ENCODE data around the gene CEMP1. TPM values are rescaled to one million over a fixed set of nuclear protein-coding genes. Genes with fewer than 3 reads are reported as not detected.

Gene CEMP1
- total RNA-seq, 1 donor from 2014 or later: not detected

DNA sequence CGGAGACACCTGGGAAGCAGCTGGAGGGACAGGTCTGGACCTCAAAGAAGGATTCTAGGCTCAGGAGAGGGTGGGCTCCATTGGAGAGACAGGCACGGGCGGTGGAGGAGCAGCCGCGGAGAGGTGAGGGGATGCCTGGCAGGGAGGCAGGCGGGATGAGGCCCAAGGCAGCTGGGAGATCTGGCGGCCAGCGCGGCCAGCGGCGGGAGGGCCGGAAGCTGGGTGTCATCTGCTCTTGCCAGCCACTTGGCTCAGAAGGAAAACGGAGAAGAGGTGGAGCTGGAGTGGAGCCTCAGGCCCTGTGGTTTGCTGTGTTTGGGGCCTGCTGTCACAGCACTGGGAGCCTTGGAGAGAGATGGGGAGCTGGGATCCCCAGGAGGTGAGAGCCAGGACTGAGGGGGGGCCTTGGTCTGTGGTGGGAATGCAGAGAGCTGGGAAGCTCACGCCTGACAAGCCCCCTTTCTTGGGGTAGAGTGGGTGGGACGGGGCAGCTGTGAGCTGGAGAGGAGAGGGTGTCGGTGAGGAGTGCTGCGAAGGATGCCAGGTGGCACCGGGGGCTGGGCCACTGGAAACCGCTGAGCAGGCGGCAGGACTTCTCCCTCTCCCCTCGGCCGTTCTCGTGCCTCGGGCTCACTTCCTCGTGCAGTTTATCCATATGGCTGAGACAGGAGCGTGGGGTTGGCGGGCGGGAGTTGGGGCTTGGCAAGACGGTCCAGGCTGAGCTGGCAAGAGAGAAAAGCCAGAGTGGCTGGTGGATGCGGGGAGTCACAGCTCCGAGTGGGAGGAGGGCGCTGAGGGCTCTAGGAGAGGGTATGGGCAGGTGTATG lies 48.3 kb downstream of the CEMP1 start:
- Mint-ChIP-seq H3K36me3 (ENCODE audit: low read depth, unreplicated experiment) (no peaks in the 10 kb centered on the region), H3K4me3 (ENCODE audit: unreplicated experiment) (peak overlapping the region; percentile 53), H3K9me3 (ENCODE audit: unreplicated experiment) (no peaks in the 10 kb centered on the region), H3K27me3 (ENCODE audit: unreplicated experiment) (peaks cover 19% of the 10 kb centered on the region), H3K27ac (ENCODE audit: unreplicated experiment) (no peak overlapping the region), H3K4me1 (ENCODE audit: unreplicated experiment) (peaks cover 10% of the 10 kb centered on the region)
- DNase-seq (ENCODE audit: low spot score): no peak
- TF ChIP-seq, protein P1, sequence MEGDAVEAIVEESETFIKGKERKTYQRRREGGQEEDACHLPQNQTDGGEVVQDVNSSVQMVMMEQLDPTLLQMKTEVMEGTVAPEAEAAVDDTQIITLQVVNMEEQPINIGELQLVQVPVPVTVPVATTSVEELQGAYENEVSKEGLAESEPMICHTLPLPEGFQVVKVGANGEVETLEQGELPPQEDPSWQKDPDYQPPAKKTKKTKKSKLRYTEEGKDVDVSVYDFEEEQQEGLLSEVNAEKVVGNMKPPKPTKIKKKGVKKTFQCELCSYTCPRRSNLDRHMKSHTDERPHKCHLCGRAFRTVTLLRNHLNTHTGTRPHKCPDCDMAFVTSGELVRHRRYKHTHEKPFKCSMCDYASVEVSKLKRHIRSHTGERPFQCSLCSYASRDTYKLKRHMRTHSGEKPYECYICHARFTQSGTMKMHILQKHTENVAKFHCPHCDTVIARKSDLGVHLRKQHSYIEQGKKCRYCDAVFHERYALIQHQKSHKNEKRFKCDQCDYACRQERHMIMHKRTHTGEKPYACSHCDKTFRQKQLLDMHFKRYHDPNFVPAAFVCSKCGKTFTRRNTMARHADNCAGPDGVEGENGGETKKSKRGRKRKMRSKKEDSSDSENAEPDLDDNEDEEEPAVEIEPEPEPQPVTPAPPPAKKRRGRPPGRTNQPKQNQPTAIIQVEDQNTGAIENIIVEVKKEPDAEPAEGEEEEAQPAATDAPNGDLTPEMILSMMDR (IDR thresholded peaks at IDR 0.05; ENCODE audit: unreplicated experiment): no peak

DNA sequence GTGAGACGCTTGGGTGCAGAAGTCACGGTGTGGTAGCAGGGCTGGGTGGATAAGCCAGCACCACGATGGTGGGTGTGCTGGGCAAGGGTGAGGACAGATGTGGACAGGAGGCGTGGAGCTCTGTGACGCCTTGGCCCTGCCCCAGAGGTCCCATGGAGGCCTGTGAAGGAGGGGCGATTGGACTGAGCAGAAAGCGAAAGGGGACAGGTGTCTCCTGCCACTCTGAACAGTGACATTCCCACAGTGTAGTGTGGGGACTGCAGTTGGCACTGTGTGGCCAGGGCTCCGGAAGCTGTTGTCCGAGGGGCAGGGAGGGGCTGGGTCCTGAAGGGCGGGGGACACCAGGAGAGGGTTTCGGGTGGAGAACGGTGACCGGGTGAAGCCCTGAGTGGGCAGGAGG lies 49.0 kb downstream of the CEMP1 start:
- Mint-ChIP-seq H3K27ac (ENCODE audit: unreplicated experiment) (no peak overlapping the region), H3K27me3 (ENCODE audit: unreplicated experiment) (peaks cover 21% of the 10 kb centered on the region), H3K4me3 (ENCODE audit: unreplicated experiment) (no peak overlapping the region), H3K9me3 (ENCODE audit: unreplicated experiment) (no peaks in the 10 kb centered on the region), H3K4me1 (ENCODE audit: unreplicated experiment) (peaks cover 6% of the 10 kb centered on the region), H3K36me3 (ENCODE audit: low read depth, unreplicated experiment) (no peaks in the 10 kb centered on the region)
- no peak for DNase-seq (ENCODE audit: low spot score)
- TF ChIP-seq, protein P1 (IDR thresholded peaks at IDR 0.05; ENCODE audit: unreplicated experiment): no peak

DNA sequence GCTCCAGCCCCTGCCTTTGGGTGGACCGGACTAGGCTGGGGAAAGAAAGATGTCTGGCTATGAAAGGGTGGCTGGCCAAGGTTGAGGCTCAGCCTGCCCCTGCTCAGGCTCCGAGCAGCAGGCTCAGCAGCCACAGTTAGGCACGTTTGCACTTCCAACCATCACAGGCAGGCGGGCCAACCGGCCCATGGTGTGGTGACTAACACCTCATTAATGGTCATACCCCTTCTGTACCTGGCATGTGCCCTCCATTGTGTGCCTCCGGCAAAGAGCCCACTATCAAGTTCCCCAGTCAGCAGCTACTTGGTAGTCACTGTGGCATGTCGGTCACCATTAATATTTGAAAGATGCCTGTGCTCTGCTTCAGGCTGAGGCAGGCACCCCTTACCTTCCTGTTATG lies 49.5 kb downstream of the CEMP1 start:
- no peak for DNase-seq (ENCODE audit: low spot score)
- Mint-ChIP-seq H3K4me3 (ENCODE audit: unreplicated experiment) (no peak overlapping the region), H3K4me1 (ENCODE audit: unreplicated experiment) (peaks cover under 1% of the 10 kb centered on the region), H3K36me3 (ENCODE audit: low read depth, unreplicated experiment) (no peaks in the 10 kb centered on the region), H3K9me3 (ENCODE audit: unreplicated experiment) (no peaks in the 10 kb centered on the region), H3K27ac (ENCODE audit: unreplicated experiment) (no peak overlapping the region), H3K27me3 (ENCODE audit: unreplicated experiment) (peaks cover 24% of the 10 kb centered on the region)
- TF ChIP-seq, protein P1 (IDR thresholded peaks at IDR 0.05; ENCODE audit: unreplicated experiment): no peak

DNA sequence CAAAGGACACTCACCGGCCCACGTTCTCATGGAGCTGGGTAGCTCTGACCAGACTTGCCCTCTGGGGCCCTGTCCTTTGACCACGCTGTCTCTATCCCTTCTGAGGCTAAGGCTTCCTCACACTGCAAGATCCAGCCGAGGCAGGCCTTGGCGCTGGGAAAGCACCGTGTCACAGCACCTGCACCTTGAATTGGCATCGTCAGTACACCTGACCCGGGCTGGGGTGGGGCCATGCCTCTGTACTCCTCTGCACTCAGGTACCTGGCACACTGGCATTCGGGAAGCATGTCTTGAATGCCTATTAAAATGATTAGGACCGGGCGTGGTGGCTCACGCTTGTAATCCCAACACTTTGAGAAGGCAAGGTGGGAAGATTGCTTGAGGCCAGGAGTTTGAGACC lies 50.3 kb downstream of the CEMP1 start:
- no peak for DNase-seq (ENCODE audit: low spot score)
- Mint-ChIP-seq H3K4me3 (ENCODE audit: unreplicated experiment) (no peak overlapping the region), H3K27me3 (ENCODE audit: unreplicated experiment) (peaks cover 29% of the 10 kb centered on the region), H3K9me3 (ENCODE audit: unreplicated experiment) (no peaks in the 10 kb centered on the region), H3K4me1 (ENCODE audit: unreplicated experiment) (peaks cover 2% of the 10 kb centered on the region), H3K36me3 (ENCODE audit: low read depth, unreplicated experiment) (no peaks in the 10 kb centered on the region), H3K27ac (ENCODE audit: unreplicated experiment) (no peak overlapping the region)
- TF ChIP-seq, protein P1 (IDR thresholded peaks at IDR 0.05; ENCODE audit: unreplicated experiment): no peak

Small RNAs within 50 kb of the gene (microRNA-seq; reads per million reads assigned to microRNA genes)
- gene MIR3178 (ENCODE audit: unreplicated experiment): 0.35 reads per million

Other genes with a start within 250 kb of the CEMP1 start
- 10.4 TPM for gene ABCA3, start 190.7 kb downstream of the CEMP1 start, total RNA-seq (ENCODE audit: unreplicated experiment)
- 30.2 TPM for gene CCNF, start 102.0 kb downstream of the CEMP1 start, total RNA-seq (ENCODE audit: unreplicated experiment)
- gene TEDC2, start 71.3 kb downstream of the CEMP1 start, total RNA-seq (ENCODE audit: unreplicated experiment): 9.1 TPM
- gene NTN3, start 60.1 kb downstream of the CEMP1 start, total RNA-seq (ENCODE audit: unreplicated experiment): not detected
- gene TBC1D24, start 56.3 kb downstream of the CEMP1 start, total RNA-seq (ENCODE audit: unreplicated experiment): 17.3 TPM
- 157 TPM for gene ATP6V0C, start 17.5 kb downstream of the CEMP1 start, total RNA-seq (ENCODE audit: unreplicated experiment)
- 53.3 TPM for gene AMDHD2, start 11.0 kb downstream of the CEMP1 start, total RNA-seq (ENCODE audit: unreplicated experiment)
- gene PDPK1, start 6.6 kb upstream of the CEMP1 start, total RNA-seq (ENCODE audit: unreplicated experiment): 33.6 TPM
- 24.3 TPM for gene KCTD5, start 151.1 kb upstream of the CEMP1 start, total RNA-seq (ENCODE audit: unreplicated experiment)
- gene PRSS27, start 188.8 kb upstream of the CEMP1 start, total RNA-seq (ENCODE audit: unreplicated experiment): 0.90 TPM
- gene SRRM2, start 221.2 kb upstream of the CEMP1 start, total RNA-seq (ENCODE audit: unreplicated experiment): 456 TPM
- 195 TPM for gene ELOB, start 245.9 kb upstream of the CEMP1 start, total RNA-seq (ENCODE audit: unreplicated experiment)

All from endothelial cell (in vitro differentiated cells).